Uterus (tissue), 2 donors: ENCODE results near the gene ARPC4.

Experiments used
- CTCF ChIP-seq, 4 experiments: fragments of 200-600 bp in 2 of 4; fragments of 450-650 bp in 2 of 4; sonication (generic) in 2 of 4; IDR thresholded peaks; one replicate each; pipeline ENCODE4 v1.5.1; 2016 to 2019; ENCODE audit warnings: antibody characterized with exemption in 4 of 4, mild to moderate bottlenecking in 2 of 4, moderate library complexity in 1 of 4
- POLR2A ChIP-seq, 2 donors: fragments of 450-650 bp; IDR thresholded peaks; one replicate each; pipeline ENCODE4 v1.6.1; 2016; ENCODE audit warnings: antibody characterized with exemption in 2 of 2, mild to moderate bottlenecking in 1 of 2, moderate library complexity in 1 of 2

- TF ChIP-seq CTCF (IDR thresholded peaks at IDR 0.05) (no peak), POLR2A (IDR thresholded peaks at IDR 0.05) (no peak)
Observed at GRCh38 chr3:9828801-9829755, 36.2 kb downstream of the ARPC4 start.
